ENCODE data around the gene EIF4E3.

DNA sequence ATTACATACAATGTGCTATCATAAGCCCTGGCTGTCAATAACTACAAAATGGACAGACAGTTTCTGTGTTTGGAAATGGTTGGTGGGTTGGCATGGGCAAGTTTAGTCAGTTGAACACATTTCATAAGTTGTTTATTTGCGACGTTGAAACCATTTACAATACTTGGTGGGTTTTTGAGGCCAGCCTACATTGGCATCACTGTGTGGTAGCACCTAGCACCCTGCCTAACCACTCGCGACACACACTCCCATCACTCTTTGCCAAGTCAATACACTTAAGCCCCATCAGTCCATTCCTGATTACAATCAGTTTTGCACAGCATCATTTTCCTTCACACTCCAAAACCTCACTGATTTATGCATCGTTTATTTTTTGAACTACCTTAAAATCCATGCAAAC, 45.9 kb upstream of the EIF4E3 start:
- no peak for TF ChIP-seq GATA3 (IDR thresholded peaks at IDR 0.05; ENCODE audit: low read depth, low read length)
- no peak for TF ChIP-seq GATA2 (IDR thresholded peaks at IDR 0.05; ENCODE audit: low read depth, low read length)

Measured in SH-SY5Y (cell line).